PC-3 (cell line): ENCODE data around the gene NUAK1. TPM values are rescaled to one million over a fixed set of nuclear protein-coding genes. Genes with fewer than 3 reads are reported as not detected.

Source experiments
- ATAC-seq: fragments of 200-7000 bp; cut with Tn5 transposase; 2 replicates; pipeline ENCODE4 v1.9.1; 2020; ENCODE audit warnings: mild to moderate bottlenecking, moderate library complexity
- BruUV-seq: library from RNA; stranded (reverse); fragments of 400-500 nt; replicated peaks from 2 replicates; lab custom pipeline; 2021; lab: Mats Ljungman, UMichigan
- CTCF ChIA-PET: fragments of 300-600 bp; sonication (Branson Sonifier 250); formaldehyde crosslinking; loops from one replicate; lab custom pipeline; 2022; ENCODE audit warnings: antibody characterized with exemption; lab: Charles Lee
- POLR2A ChIA-PET: fragments of 300-600 bp; sonication (Branson Sonifier 250); formaldehyde crosslinking; loops from one replicate; lab custom pipeline; 2022; ENCODE audit warnings: antibody characterized with exemption; ENCODE audit not compliant: unreplicated experiment; lab: Charles Lee
- DNase-seq: peaks from one replicate; pipeline ENCODE4 v3.0.0-alpha.2; 2015
- H2AFZ ChIP-seq: fragments of 300-600 bp; sonication (generic); 2 replicates; pipeline ENCODE4 v1.6.0; 2016; ENCODE audit warnings: antibody characterized with exemption, low read length
- H3F3A ChIP-seq: fragments of 300-600 bp; sonication (generic); one replicate; pipeline ENCODE4 v1.6.0; 2017; ENCODE audit warnings: antibody characterized with exemption, low read length, control low read depth, mild to moderate bottlenecking; ENCODE audit not compliant: unreplicated experiment
- H3K27ac ChIP-seq: fragments of 300-600 bp; sonication (generic); 2 replicates; pipeline ENCODE4 v1.5.1; 2016; ENCODE audit warnings: mild to moderate bottlenecking, low read length
- H3K27me3 ChIP-seq: fragments of 300-600 bp; sonication (generic); 2 replicates; pipeline ENCODE4 v1.6.1; 2016; ENCODE audit warnings: low read length, mixed read lengths
- H3K36me3 ChIP-seq: fragments of 300-600 bp; sonication (generic); 2 replicates; pipeline ENCODE4 v1.6.1; 2016; ENCODE audit warnings: low read depth, mixed run types, low read length, mixed read lengths
- H3K4me1 ChIP-seq: fragments of 300-600 bp; sonication (generic); 2 replicates; pipeline ENCODE4 v1.5.1; 2016; ENCODE audit warnings: low read length; ENCODE audit not compliant: insufficient read depth
- H3K4me2 ChIP-seq: fragments of 300-600 bp; sonication (generic); 2 replicates; pipeline ENCODE4 v1.6.0; 2016; ENCODE audit warnings: low read length
- H3K4me3 ChIP-seq: fragments of 300-600 bp; sonication (generic); 2 replicates; pipeline ENCODE4 v1.5.1; 2016; ENCODE audit warnings: mild to moderate bottlenecking, low read length, mixed read lengths
- H3K79me2 ChIP-seq: fragments of 300-600 bp; sonication (generic); 2 replicates; pipeline ENCODE4 v1.6.1; 2017; ENCODE audit warnings: low read length, mixed read lengths
- H3K9ac ChIP-seq: fragments of 300-600 bp; sonication (generic); 2 replicates; pipeline ENCODE4 v1.6.0; 2016; ENCODE audit warnings: mild to moderate bottlenecking, low read length
- H3K9me2 ChIP-seq: fragments of 300-600 bp; sonication (generic); replicated peaks from 2 replicates; pipeline ENCODE4 v1.6.1; 2016; ENCODE audit warnings: mixed run types, low read length, mixed read lengths
- H3K9me3 ChIP-seq: fragments of 300-600 bp; sonication (generic); 2 replicates; pipeline ENCODE4 v1.6.1; 2016; ENCODE audit warnings: low read length, mixed read lengths
- H4K20me1 ChIP-seq: fragments of 300-600 bp; sonication (generic); 2 replicates; pipeline ENCODE4 v1.6.1; 2016; ENCODE audit warnings: low read length, mixed read lengths
- CTCF ChIP-seq: fragments of 300-600 bp; sonication (generic); conservative IDR thresholded peaks from 2 replicates; pipeline ENCODE4 v1.5.1; 2017; ENCODE audit warnings: antibody characterized with exemption, low read depth, mild to moderate bottlenecking, low read length
- EZH2 ChIP-seq: fragments of 300-600 bp; sonication (generic); IDR thresholded peaks from one replicate; pipeline ENCODE4 v1.6.1; 2017; ENCODE audit warnings: antibody characterized with exemption, mild to moderate bottlenecking, low read length; ENCODE audit not compliant: unreplicated experiment
- EZH2phosphoT487 ChIP-seq: fragments of 300-600 bp; sonication (generic); IDR thresholded peaks from 2 replicates; pipeline ENCODE4 v1.6.1; 2018; ENCODE audit warnings: mild to moderate bottlenecking, antibody characterized with exemption, low read length, borderline replicate concordance
- intact Hi-C: fragments of 100-400 bp; cut with micrococcal nuclease; formaldehyde crosslinking; loops from 2 replicates; pipeline ENCODE4 v1.9.0; 2023
- total RNA-seq: library from RNA; depleted of rRNA; stranded (reverse); fragments of >200 nt; gene quantifications from 2 replicates; pipeline ENCODE4 v1.2.3, GENCODE V29; 2014

The NUAK1 gene
- total RNA-seq, 1 experiment from 2014 or later = 9.8 TPM

- Histone ChIP-seq H3K79me2 (no peaks in the 10 kb centered on the region), H4K20me1 (no peaks in the 10 kb centered on the region), H3K36me3 (peaks cover 13% of the 10 kb centered on the region), H3K4me1 (peaks cover 9% of the 10 kb centered on the region; the same call in 1 of the 2 replicates), H3K9ac (no peak overlapping the region), H3K4me3 (no peak overlapping the region), H3K4me2 (no peak overlapping the region), H3K9me3 (no peaks in the 10 kb centered on the region), H3F3A (no peaks in the 10 kb centered on the region), H3K27me3 (no peaks in the 10 kb centered on the region), H2AFZ (no peak overlapping the region), H3K9me2 (no peaks in the 10 kb centered on the region), H3K27ac (no peak overlapping the region)
- ATAC-seq = no peak
- DNase-seq = no peak
- ChIA-PET CTCF (no interaction called here), POLR2A (no interaction called here)
- no TSS peak for BruUV-seq
- intact Hi-C loops = no loop called here
- TF ChIP-seq CTCF (no peak), EZH2phosphoT487 (no peak)
Observed at GRCh38 chr12:106070147-106070546, 68.6 kb downstream of the NUAK1 start.

GRCh38 chr12:106068296-106068695 is 70.5 kb downstream of the NUAK1 start:
- peaks cover 13% of the 10 kb centered on the region for H3K36me3 ChIP-seq
- no peak overlapping the region for H3K27ac ChIP-seq
- ATAC-seq = no peak
- BruUV-seq = no TSS peak
- H3K9me3 ChIP-seq = no peaks in the 10 kb centered on the region
- H2AFZ ChIP-seq = no peak overlapping the region
- DNase-seq = no peak
- no peaks in the 10 kb centered on the region for H3F3A ChIP-seq
- no peaks in the 10 kb centered on the region for H4K20me1 ChIP-seq
- H3K4me3 ChIP-seq = no peak overlapping the region
- H3K79me2 ChIP-seq = no peaks in the 10 kb centered on the region
- TF ChIP-seq EZH2phosphoT487 (no peak), CTCF (no peak), EZH2 (no peak)
- no peak overlapping the region for H3K9ac ChIP-seq
- H3K4me2 ChIP-seq = no peak overlapping the region
- intact Hi-C loops = no loop called here
- ChIA-PET CTCF (no interaction called here), POLR2A (no interaction called here)
- H3K27me3 ChIP-seq = no peaks in the 10 kb centered on the region
- no peaks in the 10 kb centered on the region for H3K9me2 ChIP-seq
- H3K4me1 ChIP-seq = no peaks in the 10 kb centered on the region

- BruUV-seq = no TSS peak
- Histone ChIP-seq H3K9me2 (no peaks in the 10 kb centered on the region), H3K4me1 (no peaks in the 10 kb centered on the region), H2AFZ (no peak overlapping the region), H3K9me3 (no peaks in the 10 kb centered on the region), H3K36me3 (peaks cover 13% of the 10 kb centered on the region), H3K9ac (no peak overlapping the region), H3K79me2 (no peaks in the 10 kb centered on the region), H4K20me1 (no peaks in the 10 kb centered on the region), H3K27ac (no peak overlapping the region), H3K27me3 (no peaks in the 10 kb centered on the region), H3K4me3 (no peak overlapping the region), H3F3A (no peaks in the 10 kb centered on the region), H3K4me2 (no peak overlapping the region)
- POLR2A ChIA-PET = no interaction called here
- ATAC-seq = no peak
- DNase-seq = no peak
- intact Hi-C loops = no loop called here
- CTCF ChIA-PET = no interaction called here
- TF ChIP-seq CTCF (no peak), EZH2 (no peak), EZH2phosphoT487 (no peak)
Observed at GRCh38 chr12:106067606-106068205, 71.0 kb downstream of the NUAK1 start.
